ENCODE measurements around the gene URB1.
"Not testable (repeated sequence)": the region's sequence is repeated elsewhere in the genome, so short reads cannot be mapped to it uniquely, and the experiment has no call there.

The URB1 gene

GRCh38 chr21:32270748-32271147 lies 122.1 kb downstream of the URB1 start:
- H3K9me3 ChIP-seq (ENCODE audit: control insufficient read depth, insufficient read depth, low read depth, low read length) = no peaks in the 10 kb centered on the region
- ChIA-PET POLR2A (no interaction called here), CTCF (interaction anchor here (1.0 to 2.2 kb wide), 2 partner anchors 12 to 485 kb away, joined by 3 to 11 read pairs; no protein-coding TSS in a partner anchor)
- no peak overlapping the region for H3K27ac ChIP-seq (ENCODE audit: extremely low read depth, low read depth, low read length)
- no peak for TF ChIP-seq ZNF704 (tag by site-specific recombination; IDR thresholded peaks at IDR 0.05)
- H3K36me3 ChIP-seq (ENCODE audit: control insufficient read depth in 2 of 2, insufficient read depth in 1 of 2, low read length in 2 of 2) = peaks cover 52 to 74% of the 10 kb centered on the region in 2 experiments
- no peak overlapping the region for H3K4me3 ChIP-seq (ENCODE audit: low read depth, low read length)
- H3K4me1 ChIP-seq (ENCODE audit: control insufficient read depth, insufficient read depth, low read length) = no peaks in the 10 kb centered on the region

- H3K4me3 ChIP-seq (ENCODE audit: low read depth, low read length); H3K9me3 ChIP-seq (ENCODE audit: control insufficient read depth, insufficient read depth, low read depth, low read length); POLR2A ChIA-PET; H3K4me1 ChIP-seq (ENCODE audit: control insufficient read depth, insufficient read depth, low read length); H3K27ac ChIP-seq (ENCODE audit: extremely low read depth, low read depth, low read length); CTCF ChIA-PET: not testable (repeated sequence)
- peaks cover 27 to 32% of the 10 kb centered on the region in 2 experiments for H3K36me3 ChIP-seq (ENCODE audit: control insufficient read depth in 2 of 2, insufficient read depth in 1 of 2, low read length in 2 of 2)
- 0 out of 2 replicates have a peak, but pooled peaks have one; percentile 18 for TF ChIP-seq ZNF692 (tag by site-specific recombination; IDR thresholded peaks at IDR 0.05)
These were observed 127.5 kb downstream of the URB1 start for GRCh38 chr21:32265321-32265720.

- peaks cover 7% of the 10 kb centered on the region for H3K4me1 ChIP-seq (ENCODE audit: control insufficient read depth, insufficient read depth, low read length)
- no peak for TF ChIP-seq ZNF26 (tag by site-specific recombination; IDR thresholded peaks at IDR 0.05)
- no peak for TF ChIP-seq ZNF140 (tag by site-specific recombination; IDR thresholded peaks at IDR 0.05)
- TF ChIP-seq TRIM28 (IDR thresholded peaks at IDR 0.05; ENCODE audit: borderline replicate concordance, low read length) = no peak
- TF ChIP-seq ZNF335 (tag by site-specific recombination; conservative IDR thresholded peaks at IDR 0.05) = no peak
- no peak overlapping the region for H3K27ac ChIP-seq (ENCODE audit: extremely low read depth, low read depth, low read length)
- H3K4me3 ChIP-seq (ENCODE audit: low read depth, low read length) = no peak overlapping the region
- H3K36me3 ChIP-seq (ENCODE audit: control insufficient read depth in 2 of 2, insufficient read depth in 1 of 2, low read length in 2 of 2) = peaks cover 4 to 5% of the 10 kb centered on the region in 2 experiments; a peak in 1 of 3 replicates
- no peaks in the 10 kb centered on the region for H3K9me3 ChIP-seq (ENCODE audit: control insufficient read depth, insufficient read depth, low read depth, low read length)
- ChIA-PET CTCF (interaction anchor here (0.6 to 2.4 kb wide), 6 partner anchors 269 to 481 kb away, joined by 3 to 12 read pairs (median 3); no protein-coding TSS in a partner anchor), POLR2A (no interaction called here)
These were observed 130.9 kb downstream of the URB1 start for GRCh38 chr21:32261929-32262328.

Data from HEK293 (cell line).